GM04504 (cell line): ENCODE data around the gene LMNTD2.

Experiments
- DNase-seq: peaks from one replicate; pipeline ENCODE4 v3.0.0-alpha.2; 2012; ENCODE audit warnings: low read depth

LMNTD2 gene

GRCh38 chr11:508956-509355 lies 51.6 kb downstream of the LMNTD2 start:
- no peak for DNase-seq

- no peak for DNase-seq
These were observed 52.6 kb downstream of the LMNTD2 start for GRCh38 chr11:507727-508515.

GRCh38 chr11:506995-507726 lies 53.4 kb downstream of the LMNTD2 start, which contains the start of gene RNH1:
Gene RNH1 (minus strand): TSS chr11:507242. CDS start chr11:502162, 5,080 bp downstream.
- DNase-seq = peak; percentile 89

GRCh38 chr11:506238-506994 lies 54.1 kb downstream of the LMNTD2 start:
- DNase-seq = peak; percentile 93

- DNase-seq = no peak
These were observed 55.6 kb downstream of the LMNTD2 start for GRCh38 chr11:504994-505344.
